IMR-90 (cell line): Measurements from ENCODE around the gene MTIF2. TPM values are rescaled to one million over a fixed set of nuclear protein-coding genes. Genes with fewer than 3 reads are reported as not detected.

Experiments used
- ATAC-seq: fragments of 200-7000 bp; cut with Tn5 transposase; 2 replicates; pipeline ENCODE4 v1.9.1; 2020; ENCODE audit warnings: low read depth, mild to moderate bottlenecking, moderate library complexity
- BruUV-seq: library from RNA; stranded (reverse); fragments of 400-500 nt; replicated peaks from 2 replicates; lab custom pipeline; 2021; lab: Mats Ljungman, UMichigan
- CTCF ChIA-PET: fragments of 300-600 bp; formaldehyde crosslinking; extraction: SDS; loops from one replicate; lab custom pipeline; 2021; ENCODE audit warnings: antibody characterized with exemption; lab: Yijun Ruan, JAX
- POLR2A ChIA-PET: fragments of 300-600 bp; sonication (Branson Sonifier 250); formaldehyde crosslinking; loops from one replicate; lab custom pipeline; 2022; ENCODE audit warnings: antibody characterized with exemption; ENCODE audit not compliant: unreplicated experiment; lab: Charles Lee
- DNase-seq: peaks from one replicate; pipeline ENCODE4 v3.0.0; 2013
- H2AFZ ChIP-seq: replicated peaks from 2 replicates; pipeline ENCODE3; 2013; ENCODE audit warnings: low read length, mild to moderate bottlenecking; ENCODE audit not compliant: poor library complexity
- H2AK5ac ChIP-seq: 2 replicates; pipeline ENCODE4 v1.6.1; 2013; ENCODE audit warnings: low read depth, low read length, inconsistent platforms
- H2AK9ac ChIP-seq: replicated peaks from 2 replicates; pipeline ENCODE3; 2013; ENCODE audit warnings: mild to moderate bottlenecking, low read depth, low read length, moderate library complexity; ENCODE audit not compliant: poor library complexity
- H2BK120ac ChIP-seq: 2 replicates; pipeline ENCODE4 v1.6.1; 2013; ENCODE audit warnings: low read depth, low read length, inconsistent platforms
- H2BK15ac ChIP-seq: 3 replicates; pipeline ENCODE4 v1.6.1; 2013; ENCODE audit warnings: low read depth, low read length, inconsistent platforms
- H2BK20ac ChIP-seq: 2 replicates; pipeline ENCODE4 v1.6.1; 2013; ENCODE audit warnings: low read depth, mild to moderate bottlenecking, inconsistent platforms, low read length, moderate library complexity
- H2BK5ac ChIP-seq: 2 replicates; pipeline ENCODE4 v1.6.1; 2013; ENCODE audit warnings: mild to moderate bottlenecking, low read depth, low read length, inconsistent platforms; ENCODE audit not compliant: poor library complexity, severe bottlenecking
- H3K14ac ChIP-seq: replicated peaks from 2 replicates; pipeline ENCODE4 v1.6.1; 2013; ENCODE audit warnings: low read depth, low read length, inconsistent platforms
- H3K18ac ChIP-seq: 2 replicates; pipeline ENCODE4 v1.6.1; 2013; ENCODE audit warnings: low read depth, low read length, control low read depth
- H3K23ac ChIP-seq: 2 replicates; pipeline ENCODE4 v1.6.1; 2013; ENCODE audit warnings: low read depth, low read length, inconsistent platforms
- H3K27ac ChIP-seq: 2 replicates; pipeline ENCODE4 v1.5.1; 2013; ENCODE audit warnings: mild to moderate bottlenecking, control low read depth, low read length; ENCODE audit not compliant: insufficient read depth
- H3K27me3 ChIP-seq: 2 replicates; pipeline ENCODE4 v1.6.1; 2013; ENCODE audit warnings: low read length; ENCODE audit not compliant: control insufficient read depth, insufficient read depth
- H3K36me3 ChIP-seq: 2 replicates; pipeline ENCODE4 v1.6.1; 2013; ENCODE audit warnings: low read length, mixed read lengths; ENCODE audit not compliant: control insufficient read depth, insufficient read depth
- H3K4ac ChIP-seq: 2 replicates; pipeline ENCODE4 v1.6.1; 2013; ENCODE audit warnings: low read depth, low read length, inconsistent platforms
- H3K4me1 ChIP-seq: 2 replicates; pipeline ENCODE4 v1.6.1; 2013; ENCODE audit warnings: low read length, mixed read lengths; ENCODE audit not compliant: control insufficient read depth, insufficient read depth
- H3K4me2 ChIP-seq: 2 replicates; pipeline ENCODE4 v1.6.1; 2013; ENCODE audit warnings: low read depth, mild to moderate bottlenecking, control low read depth, low read length, moderate library complexity
- H3K4me3 ChIP-seq: 2 replicates; pipeline ENCODE4 v1.5.1; 2013; ENCODE audit warnings: low read depth, mild to moderate bottlenecking, control low read depth, low read length, moderate library complexity; ENCODE audit not compliant: insufficient read depth
- H3K56ac ChIP-seq: 2 replicates; pipeline ENCODE4 v1.6.1; 2013; ENCODE audit warnings: low read length, inconsistent platforms; ENCODE audit not compliant: insufficient read depth; ENCODE audit errors: extremely low read depth
- H3K79me1 ChIP-seq, 2 experiments: 2 replicates each; pipeline ENCODE4 v1.6.1; 2013; ENCODE audit warnings: low read length in 2 of 2, inconsistent platforms in 1 of 2, low read depth in 1 of 2
- H3K9ac ChIP-seq: 2 replicates; pipeline ENCODE4 v1.6.1; 2013; ENCODE audit warnings: low read depth, low read length, control low read depth
- H3K9me1 ChIP-seq: 2 replicates; pipeline ENCODE4 v1.6.1; 2013; ENCODE audit warnings: low read length, inconsistent platforms; ENCODE audit not compliant: insufficient read depth
- H3K9me3 ChIP-seq: 2 replicates; pipeline ENCODE4 v1.6.1; 2013; ENCODE audit warnings: low read length; ENCODE audit not compliant: control insufficient read depth, insufficient read depth
- H4K20me1 ChIP-seq: 2 replicates; pipeline ENCODE4 v1.6.1; 2013; ENCODE audit warnings: low read length, inconsistent platforms; ENCODE audit not compliant: insufficient read depth
- H4K5ac ChIP-seq: 2 replicates; pipeline ENCODE4 v1.6.1; 2013; ENCODE audit warnings: mild to moderate bottlenecking, low read depth, low read length, control low read depth
- H4K8ac ChIP-seq, 2 experiments: 2 replicates each; pipeline ENCODE4 v1.6.1; 2013; ENCODE audit warnings: low read depth in 2 of 2, low read length in 2 of 2, control low read depth in 1 of 2, inconsistent platforms in 1 of 2
- H4K91ac ChIP-seq: 2 replicates; pipeline ENCODE4 v1.6.1; 2013; ENCODE audit warnings: low read depth, low read length, inconsistent platforms; ENCODE audit not compliant: insufficient read depth
- CHD1 ChIP-seq: IDR thresholded peaks from 2 replicates; pipeline ENCODE4 v1.6.1; 2012; ENCODE audit warnings: low read depth, low read length, improper control_type of control experiment
- RCOR1 ChIP-seq: IDR thresholded peaks from 2 replicates; pipeline ENCODE4 v1.6.1; 2012; ENCODE audit warnings: mild to moderate bottlenecking, low read length, improper control_type of control experiment; ENCODE audit not compliant: insufficient replicate concordance
- WGBS, 2 experiments: methylation state at CpG; one replicate each; pipeline versions ENCODE4 v1.1.5 to v1.1.7; 2013; ENCODE audit warnings: missing lambda C conversion rate in 2 of 2; ENCODE audit not compliant: insufficient read length in 1 of 2; ENCODE audit errors: extremely low coverage in 2 of 2; 5-methylcytosine and 5-hydroxymethylcytosine counted together
- dilution Hi-C: fragments of 300-500 bp; cut with HindIII; formaldehyde crosslinking; loops from one replicate; pipeline ENCODE4 v1.14.3; 2018; ENCODE audit warnings: low sequenced_read_pairs; ENCODE audit not compliant: unreplicated experiment
- in situ Hi-C: fragments of 300-500 bp; cut with MboI; formaldehyde crosslinking; loops from 3 replicates; pipeline ENCODE4 v1.14.3; 2019; ENCODE audit warnings: low sequenced_read_pairs, inconsistent platforms, mixed read lengths
- intact Hi-C: fragments of 100-400 bp; cut with micrococcal nuclease; formaldehyde crosslinking; loops from 2 replicates; pipeline ENCODE4 v1.10.0; 2022
- polyA plus RNA-seq, 3 experiments: library from polyadenylated mRNA; depleted of rRNA; stranded (reverse); fragments of >200 nt; gene quantifications; 2 replicates each; pipeline ENCODE4 v1.2.3, GENCODE V29; 2012; ENCODE audit warnings: low replicate concordance in 1 of 3
- total RNA-seq: library from RNA; depleted of rRNA; stranded (reverse); fragments of >200 nt; gene quantifications from 2 replicates; pipeline ENCODE4 v1.2.3, GENCODE V29; 2012

Gene MTIF2
- total and polyA plus RNA-seq, 2 of the 4 experiments (the other 2 are of a cell fraction) = 10.8 to 22.6 TPM

- Histone ChIP-seq H3K4me2 (no peak overlapping the region), H4K91ac (no peak overlapping the region), H3K4me1 (no peaks in the 10 kb centered on the region), H3K23ac (no peak overlapping the region), H3K79me1 (peaks cover 6 to 14% of the 10 kb centered on the region in 2 experiments; a peak in 3 of 4 replicates), H2AK5ac (no peak overlapping the region), H2BK5ac (no peak overlapping the region), H4K8ac (no peak overlapping the region), H3K4me3 (no peak overlapping the region), H3K14ac (no peak overlapping the region), H2AK9ac (no peak overlapping the region), H2BK120ac (no peak overlapping the region), H3K9me3 (no peaks in the 10 kb centered on the region), H3K9me1 (no peaks in the 10 kb centered on the region), H4K5ac (no peak overlapping the region), H2BK20ac (no peak overlapping the region), H3K27ac (no peak overlapping the region), H3K18ac (no peak overlapping the region), H2AFZ (no peak overlapping the region), H3K4ac (no peak overlapping the region), H3K56ac (no peak overlapping the region), H3K36me3 (peaks cover 25% of the 10 kb centered on the region), H2BK15ac (no peak overlapping the region), H3K27me3 (no peaks in the 10 kb centered on the region), H4K20me1 (peaks cover 10% of the 10 kb centered on the region; the same call in 1 of the 2 replicates), H3K9ac (no peak overlapping the region)
- WGBS, 2 experiments = no CpG with 5 or more reads among the region's 4 CpGs
- dilution Hi-C loops (no loop called here), intact Hi-C loops (no loop called here), in situ Hi-C loops (no loop called here)
- TF ChIP-seq CHD1 (no peak), RCOR1 (no peak)
- CTCF ChIA-PET = no interaction called here
- POLR2A ChIA-PET = no interaction called here
- no TSS peak for BruUV-seq
- DNase-seq (no peak), ATAC-seq (no peak)
These were observed 29.3 kb downstream of the MTIF2 start for GRCh38 chr2:55239656-55240222.
